GM06990 (cell line): ENCODE results near the gene AFF2.

ENCODE experiments used
- DNase-seq: peaks from one replicate; pipeline ENCODE4 v3.0.0-alpha.2; 2011; ENCODE audit not compliant: insufficient read length; ENCODE audit errors: extremely low read depth
- H3K27me3 ChIP-seq: replicated peaks from 2 replicates; pipeline ENCODE4 v1.6.0; 2011; ENCODE audit warnings: low read length; ENCODE audit not compliant: control insufficient read depth, insufficient read depth
- H3K36me3 ChIP-seq: 2 replicates; pipeline ENCODE4 v1.5.1; 2011; ENCODE audit warnings: low read length; ENCODE audit not compliant: control insufficient read depth, insufficient read depth
- H3K4me3 ChIP-seq: replicated peaks from 2 replicates; pipeline ENCODE4 v1.5.1; 2011; ENCODE audit warnings: low read depth, mild to moderate bottlenecking, control low read depth, low read length
- TF ChIP-seq, protein P1 (sequence below): IDR thresholded peaks from 2 replicates; pipeline ENCODE4 v1.5.1; 2011; ENCODE audit warnings: low read length, control low read depth, mild to moderate bottlenecking, inconsistent platforms; ENCODE audit not compliant: insufficient read depth, poor library complexity, severe bottlenecking

Gene AFF2

DNA sequence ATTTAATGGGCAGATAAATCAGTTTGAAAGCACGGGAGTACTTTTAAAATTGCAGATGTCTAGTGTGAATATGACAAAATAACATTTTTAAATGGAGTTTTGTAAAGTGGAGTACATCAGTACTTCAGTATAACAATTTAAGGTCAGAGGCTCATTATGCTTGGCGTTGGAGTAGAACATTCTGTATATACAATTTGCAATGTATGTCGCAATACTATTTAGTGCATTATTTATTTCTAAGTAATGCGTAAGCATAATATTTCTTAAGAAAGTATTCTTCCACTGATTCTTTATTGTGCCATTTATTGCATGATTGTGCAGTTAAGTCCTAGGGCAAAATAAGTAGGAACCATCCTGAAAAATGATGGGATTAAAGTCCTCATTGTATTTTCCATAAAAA is 461.6 kb downstream of the AFF2 start:
- no peak overlapping the region for H3K4me3 ChIP-seq
- no peaks in the 10 kb centered on the region for H3K36me3 ChIP-seq
- no peak for DNase-seq
- no peaks in the 10 kb centered on the region for H3K27me3 ChIP-seq
- TF ChIP-seq, protein P1, sequence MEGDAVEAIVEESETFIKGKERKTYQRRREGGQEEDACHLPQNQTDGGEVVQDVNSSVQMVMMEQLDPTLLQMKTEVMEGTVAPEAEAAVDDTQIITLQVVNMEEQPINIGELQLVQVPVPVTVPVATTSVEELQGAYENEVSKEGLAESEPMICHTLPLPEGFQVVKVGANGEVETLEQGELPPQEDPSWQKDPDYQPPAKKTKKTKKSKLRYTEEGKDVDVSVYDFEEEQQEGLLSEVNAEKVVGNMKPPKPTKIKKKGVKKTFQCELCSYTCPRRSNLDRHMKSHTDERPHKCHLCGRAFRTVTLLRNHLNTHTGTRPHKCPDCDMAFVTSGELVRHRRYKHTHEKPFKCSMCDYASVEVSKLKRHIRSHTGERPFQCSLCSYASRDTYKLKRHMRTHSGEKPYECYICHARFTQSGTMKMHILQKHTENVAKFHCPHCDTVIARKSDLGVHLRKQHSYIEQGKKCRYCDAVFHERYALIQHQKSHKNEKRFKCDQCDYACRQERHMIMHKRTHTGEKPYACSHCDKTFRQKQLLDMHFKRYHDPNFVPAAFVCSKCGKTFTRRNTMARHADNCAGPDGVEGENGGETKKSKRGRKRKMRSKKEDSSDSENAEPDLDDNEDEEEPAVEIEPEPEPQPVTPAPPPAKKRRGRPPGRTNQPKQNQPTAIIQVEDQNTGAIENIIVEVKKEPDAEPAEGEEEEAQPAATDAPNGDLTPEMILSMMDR = no peak

DNA sequence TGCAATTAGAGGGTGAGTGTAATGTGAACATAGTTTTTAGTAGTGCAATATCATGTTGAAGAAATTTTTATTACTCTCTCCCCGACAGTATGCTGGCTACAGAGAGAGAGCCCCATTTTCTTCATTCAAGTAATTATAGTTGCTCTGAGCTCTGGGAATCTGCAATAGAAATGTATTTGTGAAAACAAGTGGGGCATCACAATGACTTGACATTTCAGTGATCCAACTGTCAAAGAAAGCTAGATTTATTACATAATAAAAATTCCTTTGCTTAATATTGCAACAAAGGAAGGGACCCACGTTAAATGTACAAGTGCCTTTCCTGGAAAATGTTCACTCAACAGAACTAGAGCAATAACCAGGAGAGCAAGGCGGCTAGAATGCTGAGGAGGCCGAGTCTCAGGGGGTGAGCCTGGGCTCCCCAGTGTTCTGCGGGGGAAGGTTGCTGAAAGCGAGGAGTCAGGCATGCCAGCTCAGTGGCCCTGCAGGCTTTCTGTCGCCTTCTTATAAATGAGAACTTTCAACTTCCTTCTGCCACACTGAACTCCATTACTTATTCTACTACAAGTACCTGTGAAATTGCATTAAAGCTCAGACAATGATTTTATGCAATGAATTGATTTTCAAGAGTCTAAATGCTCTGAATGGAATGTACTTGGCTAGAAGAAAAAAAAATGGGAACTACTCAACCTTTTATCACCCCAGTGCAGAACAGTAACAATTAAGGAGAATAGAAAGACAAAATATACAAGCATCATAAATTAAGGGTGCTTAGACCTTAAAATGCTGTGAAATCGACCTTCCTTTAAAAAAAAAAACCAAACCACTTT is 476.4 kb downstream of the AFF2 start:
- TF ChIP-seq, protein P1 = no peak
- no peak overlapping the region for H3K4me3 ChIP-seq
- no peaks in the 10 kb centered on the region for H3K27me3 ChIP-seq
- DNase-seq = no peak
- no peaks in the 10 kb centered on the region for H3K36me3 ChIP-seq

DNA sequence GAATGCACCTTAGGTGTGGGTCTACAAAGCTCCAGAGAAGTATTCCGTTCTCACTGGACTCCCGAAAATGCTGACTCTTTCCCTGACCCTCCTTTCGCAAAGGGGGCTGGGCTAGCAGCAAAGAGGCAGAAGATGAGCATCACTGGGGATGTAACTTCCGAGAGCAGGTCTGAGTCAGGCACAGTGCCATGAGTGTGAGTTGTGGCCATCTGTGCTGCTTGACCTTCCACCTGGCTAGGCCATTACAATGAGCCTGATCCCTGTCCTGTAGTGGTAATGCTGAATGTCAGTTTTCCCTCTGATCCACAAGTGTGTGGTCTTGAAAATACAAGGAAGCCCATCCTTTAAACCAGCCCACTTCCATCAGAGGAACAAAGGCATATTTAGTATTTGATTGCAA is 479.4 kb downstream of the AFF2 start:
- DNase-seq = no peak
- TF ChIP-seq, protein P1 = no peak
- H3K36me3 ChIP-seq = no peaks in the 10 kb centered on the region
- H3K4me3 ChIP-seq = no peak overlapping the region
- no peaks in the 10 kb centered on the region for H3K27me3 ChIP-seq

DNA sequence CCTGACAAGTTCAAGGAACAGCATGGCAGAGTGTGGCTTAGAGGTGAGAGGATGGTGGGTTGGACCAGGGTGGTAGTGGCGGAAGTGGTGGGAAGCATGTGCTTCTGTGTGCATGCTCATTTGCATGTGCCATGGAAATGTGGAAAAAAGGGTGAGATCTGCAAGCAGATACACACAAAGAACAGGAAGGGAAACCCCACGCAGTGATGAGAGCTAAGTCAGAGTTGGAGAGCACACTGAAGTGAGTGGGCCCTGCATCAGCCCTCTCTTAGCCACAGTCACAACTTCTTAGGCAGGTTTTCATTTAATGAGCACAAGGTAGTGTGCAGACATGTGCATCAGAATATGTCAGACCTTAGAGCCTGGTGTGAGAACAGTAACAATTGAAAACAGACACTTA is 483.8 kb downstream of the AFF2 start:
- Histone ChIP-seq H3K36me3 (no peaks in the 10 kb centered on the region), H3K27me3 (no peaks in the 10 kb centered on the region), H3K4me3 (no peak overlapping the region)
- TF ChIP-seq, protein P1 = no peak
- no peak for DNase-seq

DNA sequence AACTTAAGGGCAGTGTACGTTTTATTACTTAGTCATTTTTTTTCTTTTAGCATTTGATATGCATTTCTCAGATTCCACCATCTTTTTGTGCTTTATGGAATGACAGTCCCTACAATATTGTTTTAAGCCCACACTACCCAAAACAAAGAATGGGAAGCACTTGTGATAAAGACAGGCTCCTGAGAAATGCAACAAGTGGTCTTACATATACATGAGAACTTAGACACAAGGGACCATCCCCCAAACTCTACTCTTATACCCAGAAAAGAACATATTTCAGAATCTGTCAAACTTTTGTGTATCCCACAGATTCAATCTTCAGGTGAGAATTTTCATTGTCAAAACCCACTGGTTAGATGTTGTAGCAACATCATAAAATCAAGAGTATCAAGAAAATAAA is 491.1 kb downstream of the AFF2 start:
- Histone ChIP-seq H3K36me3 (no peaks in the 10 kb centered on the region), H3K27me3 (no peaks in the 10 kb centered on the region), H3K4me3 (no peak overlapping the region)
- DNase-seq = no peak
- TF ChIP-seq, protein P1 = no peak
